HG03558 (cell line): Measurements from ENCODE around the gene PRKCE.

Source experiments
- ATAC-seq: cut with Tn5 transposase; IDR thresholded peaks from one replicate; pipeline ENCODE4 v1.9.1; 2021; ENCODE audit warnings: moderate number of reproducible peaks; ENCODE audit not compliant: unreplicated experiment; ENCODE audit errors: extremely low read depth

Gene PRKCE

GRCh38 chr2:45992741-45993475, 341.4 kb downstream of the PRKCE start:
- ATAC-seq: no peak

- no peak for ATAC-seq
Observed at GRCh38 chr2:45993476-45993991, 342.1 kb downstream of the PRKCE start.

DNA sequence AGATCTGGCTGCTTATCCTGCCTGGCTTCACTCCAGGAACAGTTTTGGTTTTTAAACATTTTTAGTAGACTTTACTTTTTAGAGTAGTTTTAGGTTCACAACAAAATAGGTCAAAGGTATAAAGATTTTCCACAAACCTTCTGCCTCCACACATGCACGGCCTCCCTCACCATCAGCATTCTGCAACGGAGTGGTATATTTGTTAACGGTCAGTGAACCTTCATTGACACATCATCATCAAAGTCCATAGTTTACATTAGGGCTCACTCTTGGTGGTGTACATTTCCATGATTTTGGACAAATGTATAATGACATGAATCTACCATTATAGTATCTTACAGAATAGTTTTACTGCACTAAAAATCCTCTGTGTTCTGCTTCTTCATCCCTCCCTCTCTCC, 342.6 kb downstream of the PRKCE start:
- no peak for ATAC-seq

- no peak for ATAC-seq
Observed at GRCh38 chr2:46000660-46001059, 349.2 kb downstream of the PRKCE start.

GRCh38 chr2:46001290-46001689, 349.8 kb downstream of the PRKCE start:
- ATAC-seq: no peak

DNA sequence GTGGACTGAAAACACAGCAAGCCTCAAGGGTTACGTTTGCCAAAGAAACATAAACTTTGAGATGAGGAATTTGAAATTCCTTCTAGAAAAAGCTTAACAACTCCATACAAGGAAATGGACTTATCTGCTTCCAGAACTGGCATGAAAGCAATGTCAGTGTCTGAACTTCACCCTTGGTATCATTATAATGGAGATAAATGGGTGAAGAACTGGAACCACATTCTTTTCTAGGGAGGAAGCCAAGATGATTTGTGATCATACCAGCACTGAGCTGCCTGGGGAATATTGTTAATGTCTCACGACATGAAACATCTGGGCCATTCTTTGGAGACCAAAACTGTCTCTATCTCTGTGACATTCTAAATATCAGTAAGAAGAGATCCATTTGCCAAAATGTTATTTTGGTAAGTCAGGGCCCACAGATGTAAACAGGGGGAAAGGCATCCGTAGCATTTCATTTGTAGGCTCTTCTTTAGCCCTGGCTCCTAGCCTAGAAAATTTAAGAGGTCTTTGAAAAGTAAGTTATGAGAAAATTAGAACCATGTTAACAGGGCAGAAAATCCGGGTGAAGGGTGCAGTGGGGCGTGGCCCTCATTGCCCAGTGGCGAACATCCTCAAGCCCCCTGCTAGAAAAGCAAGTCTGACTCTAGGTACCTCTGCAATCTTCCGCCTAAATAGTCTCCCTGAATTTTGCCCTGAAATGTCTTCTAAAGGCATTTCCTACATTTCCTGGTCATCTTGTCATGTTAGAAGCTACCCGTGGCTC, 350.4 kb downstream of the PRKCE start:
- no peak for ATAC-seq

GRCh38 chr2:46002507-46002883, 351.0 kb downstream of the PRKCE start:
- ATAC-seq: no peak

- no peak for ATAC-seq
Observed at GRCh38 chr2:46002947-46003346, 351.5 kb downstream of the PRKCE start.

DNA sequence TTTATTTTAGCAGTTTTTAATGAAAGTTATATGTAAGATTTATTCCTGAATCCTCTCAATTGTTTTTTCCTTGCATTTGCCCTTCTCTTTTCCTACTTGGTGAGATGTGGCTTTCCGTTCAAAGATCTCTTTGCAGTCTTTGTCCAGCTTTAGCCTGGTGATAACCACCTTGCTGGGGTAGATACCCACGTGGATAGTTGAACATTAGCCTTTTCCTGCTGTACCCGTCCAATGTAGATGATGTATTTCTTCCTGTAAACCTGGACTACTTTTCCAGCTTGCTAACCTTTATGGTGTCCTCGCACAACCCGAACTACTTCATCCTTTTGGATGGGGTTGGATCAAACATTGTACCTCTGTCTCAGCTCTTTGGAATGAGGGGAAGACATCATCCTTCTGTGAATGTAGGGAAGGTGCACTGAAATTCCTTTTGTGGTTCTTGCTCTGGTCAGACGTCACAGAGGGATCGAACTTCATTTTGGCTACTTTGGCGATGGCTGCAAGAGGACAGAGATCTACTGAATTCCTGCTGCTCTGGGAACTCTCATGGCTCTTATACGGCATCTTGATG, 352.5 kb downstream of the PRKCE start:
- ATAC-seq: no peak

DNA sequence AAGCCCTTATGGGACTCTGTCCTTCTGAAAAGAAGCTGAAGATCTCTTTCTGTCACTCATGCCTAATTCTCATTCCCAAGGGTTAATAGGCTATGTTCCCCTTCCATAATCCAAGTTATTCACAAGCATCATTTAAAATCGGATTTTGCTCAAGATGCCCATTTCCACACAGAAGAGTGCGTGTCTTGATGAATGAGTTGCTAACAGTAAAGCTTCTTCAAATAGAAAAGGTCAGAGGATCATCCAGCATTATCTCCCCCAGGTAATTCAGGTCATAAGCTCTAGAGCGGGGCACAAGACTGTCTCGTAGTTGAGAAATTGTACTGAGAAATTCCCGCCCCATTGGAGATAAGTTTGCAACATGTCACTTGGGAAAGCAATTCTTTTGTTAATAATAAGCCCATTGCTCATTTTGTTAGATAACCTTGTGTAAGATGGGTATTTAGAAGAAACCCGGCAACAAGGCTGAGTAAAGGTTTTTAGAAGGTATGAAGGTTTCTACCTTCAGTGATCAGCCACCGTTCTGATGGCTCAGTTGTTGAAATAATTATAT, 355.1 kb downstream of the PRKCE start:
- ATAC-seq: no peak

DNA sequence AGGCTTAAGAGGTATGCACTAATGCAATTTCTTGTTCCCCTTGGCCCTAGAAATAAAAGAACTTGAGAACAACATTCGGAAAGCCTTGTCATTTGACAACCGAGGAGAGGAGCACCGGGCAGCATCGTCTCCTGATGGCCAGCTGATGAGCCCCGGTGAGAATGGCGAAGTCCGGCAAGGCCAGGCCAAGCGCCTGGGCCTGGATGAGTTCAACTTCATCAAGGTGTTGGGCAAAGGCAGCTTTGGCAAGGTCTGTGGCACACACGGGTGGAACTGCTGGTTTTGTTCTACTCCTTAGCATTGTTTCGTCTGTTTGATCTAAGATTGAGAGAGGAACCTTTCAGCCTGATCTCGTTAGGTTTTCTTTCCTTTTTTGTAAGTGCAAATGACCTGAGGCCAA, 355.9 kb downstream of the PRKCE start:
- ATAC-seq: no peak

DNA sequence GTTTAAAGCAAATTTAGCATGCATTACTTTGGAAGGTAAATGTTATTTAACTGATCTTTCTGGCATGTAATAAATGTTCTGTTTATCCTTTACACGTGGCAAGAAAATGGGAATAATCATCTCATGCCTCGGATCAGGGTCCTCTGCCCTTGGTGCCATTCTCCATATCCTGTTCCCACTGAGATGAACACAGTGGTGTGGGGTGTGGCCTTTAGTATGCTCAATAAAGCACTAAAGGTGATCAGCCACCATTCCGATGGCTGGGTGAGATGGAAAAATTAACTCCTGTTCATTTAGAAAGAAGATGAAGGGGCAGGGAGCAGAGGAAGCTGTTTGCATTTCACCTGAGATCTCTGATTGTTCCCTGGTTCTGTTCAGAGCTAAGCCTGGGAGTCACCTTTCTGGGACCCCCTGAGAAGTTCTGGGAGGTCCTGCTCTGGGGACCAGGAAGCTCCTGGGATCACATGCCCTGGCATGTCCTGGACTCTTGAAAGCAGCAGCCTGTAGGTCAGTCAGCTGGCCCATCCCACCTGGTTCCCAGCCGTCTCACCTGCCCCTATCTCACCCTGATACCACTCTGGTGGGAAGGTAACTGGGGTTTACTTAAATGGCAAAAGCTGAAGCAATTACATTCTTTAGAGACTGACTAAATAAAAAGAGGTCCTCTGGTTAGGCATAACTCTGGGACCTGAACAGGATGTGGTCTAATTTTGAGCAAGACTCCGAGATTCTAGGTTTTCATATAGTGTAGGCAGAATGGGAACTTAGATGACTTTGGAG, 356.8 kb downstream of the PRKCE start:
- no peak for ATAC-seq

- ATAC-seq: no peak
Observed at GRCh38 chr2:46009315-46009714, 357.8 kb downstream of the PRKCE start.

DNA sequence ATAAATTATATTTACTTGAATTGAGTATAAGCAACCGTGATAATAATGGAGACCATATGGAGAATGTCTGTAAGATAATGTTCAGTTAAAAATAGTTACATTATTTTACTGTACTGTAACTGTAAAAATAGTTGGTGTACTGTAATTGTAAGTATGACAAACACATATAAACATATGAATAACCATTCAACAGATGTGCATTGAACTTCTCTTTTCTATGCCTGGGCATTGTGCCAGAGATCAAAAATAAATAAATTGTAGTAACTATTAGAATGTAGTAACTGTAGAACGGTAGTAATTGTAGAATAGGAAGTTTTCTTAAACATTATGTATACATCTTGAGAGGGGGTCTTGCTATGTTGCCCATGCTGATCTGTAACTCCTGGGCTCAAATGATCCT, 358.3 kb downstream of the PRKCE start:
- no peak for ATAC-seq

GRCh38 chr2:46010223-46010924, 358.9 kb downstream of the PRKCE start:
- no peak for ATAC-seq

DNA sequence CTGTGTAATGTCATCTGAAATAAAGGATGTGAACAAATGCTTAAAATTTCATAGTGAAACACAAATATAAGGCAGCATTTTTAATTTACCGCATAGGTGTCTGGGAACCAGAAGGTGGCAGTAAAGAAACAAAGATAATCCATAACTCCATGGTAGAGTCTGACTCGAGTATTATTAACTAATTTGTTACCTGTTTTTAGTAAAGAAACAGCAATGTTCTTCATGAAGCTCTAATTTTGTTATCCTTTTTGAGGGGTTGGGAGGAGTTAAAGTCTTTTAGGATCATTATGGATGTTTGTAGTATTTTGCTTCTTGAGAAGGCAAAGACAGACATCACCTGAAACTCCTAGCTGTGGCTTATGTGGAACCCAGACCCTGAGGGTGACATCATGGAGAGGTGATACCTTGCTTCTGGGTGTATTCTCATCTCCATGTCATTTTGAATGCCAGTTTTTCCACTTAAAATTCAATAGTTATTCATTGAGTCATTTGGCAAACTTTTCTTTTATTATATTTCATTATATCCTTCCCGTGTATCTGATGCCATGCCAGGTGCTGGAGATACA, 359.5 kb downstream of the PRKCE start:
- no peak for ATAC-seq

DNA sequence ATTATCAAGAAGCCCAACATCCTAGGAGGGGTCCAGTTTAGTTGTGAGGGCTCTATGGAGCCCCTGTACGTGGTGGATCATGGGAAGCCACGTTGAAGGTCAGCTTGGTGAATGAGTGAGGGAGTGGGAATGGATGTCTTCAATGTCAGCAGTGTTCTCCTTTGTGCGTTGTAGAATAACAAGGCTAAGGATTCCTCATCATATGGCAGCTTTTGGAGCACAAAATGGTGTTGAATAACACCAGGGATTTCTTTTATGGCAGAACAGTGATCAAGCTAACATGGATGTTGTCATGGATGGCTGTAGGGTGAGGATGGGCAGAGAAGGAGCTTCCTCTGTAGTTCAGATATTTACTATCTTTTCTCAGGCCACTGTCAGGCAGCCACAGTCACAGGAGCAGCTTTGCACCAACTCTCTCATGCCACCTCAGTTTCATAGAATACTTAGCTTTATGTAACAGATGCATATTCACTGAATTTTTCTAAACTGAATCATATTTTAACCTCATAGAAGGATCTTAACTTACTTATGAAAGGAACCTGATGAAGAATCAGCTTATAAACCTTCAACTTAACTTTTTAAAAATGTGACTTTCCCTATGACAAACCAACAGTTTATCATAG, 361.3 kb downstream of the PRKCE start:
- no peak for ATAC-seq

GRCh38 chr2:46013726-46014125, 362.3 kb downstream of the PRKCE start:
- no peak for ATAC-seq
